ENCODE measurements around the gene CMIP.
A peak's percentile ranks its signal among the peaks of the same experiment; 100 is the strongest.

Gene CMIP

DNA sequence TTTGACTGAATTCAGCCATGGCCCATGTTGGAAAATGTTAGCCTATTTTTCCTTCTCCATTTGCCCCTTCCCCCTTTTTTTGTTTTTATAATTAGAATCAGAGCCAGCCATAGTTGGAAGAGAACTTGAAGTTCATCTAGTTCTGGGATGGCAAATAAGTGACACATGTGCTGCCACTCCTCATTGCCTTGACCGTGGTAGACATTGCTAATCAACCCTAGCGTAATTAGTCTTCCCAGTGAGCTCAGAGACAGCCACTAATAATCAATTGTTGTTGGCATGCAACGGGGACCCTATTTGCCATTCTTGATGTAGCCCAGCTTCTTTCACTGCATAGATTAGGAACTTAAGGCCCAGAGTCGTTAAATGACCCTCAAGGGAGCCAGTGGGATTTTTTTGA lies 16.6 kb downstream of the CMIP start:
- peaks cover 16% of the 10 kb centered on the region for H3K4me1 Mint-ChIP-seq
- H3K4me3 Mint-ChIP-seq = no peak overlapping the region

DNA sequence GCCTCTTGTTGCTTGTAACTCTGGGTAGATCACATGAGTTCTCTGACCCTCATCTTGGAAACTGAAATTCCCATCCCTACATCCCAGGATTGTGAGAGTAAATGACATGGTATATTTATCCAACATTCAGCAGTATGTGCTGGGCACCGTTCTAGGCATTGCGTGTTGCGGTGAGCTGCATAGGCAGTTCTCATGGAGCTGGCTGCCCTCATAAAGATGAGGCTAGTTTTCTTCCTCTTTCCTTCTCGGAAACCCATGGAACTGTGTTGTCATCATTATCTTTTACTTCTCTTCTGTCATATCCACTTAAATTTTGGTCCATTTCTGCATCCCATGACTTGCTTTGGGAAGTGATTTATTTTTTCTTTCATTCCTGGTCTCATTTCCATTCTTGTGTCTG lies 17.2 kb downstream of the CMIP start:
- TF ChIP-seq, protein P1, sequence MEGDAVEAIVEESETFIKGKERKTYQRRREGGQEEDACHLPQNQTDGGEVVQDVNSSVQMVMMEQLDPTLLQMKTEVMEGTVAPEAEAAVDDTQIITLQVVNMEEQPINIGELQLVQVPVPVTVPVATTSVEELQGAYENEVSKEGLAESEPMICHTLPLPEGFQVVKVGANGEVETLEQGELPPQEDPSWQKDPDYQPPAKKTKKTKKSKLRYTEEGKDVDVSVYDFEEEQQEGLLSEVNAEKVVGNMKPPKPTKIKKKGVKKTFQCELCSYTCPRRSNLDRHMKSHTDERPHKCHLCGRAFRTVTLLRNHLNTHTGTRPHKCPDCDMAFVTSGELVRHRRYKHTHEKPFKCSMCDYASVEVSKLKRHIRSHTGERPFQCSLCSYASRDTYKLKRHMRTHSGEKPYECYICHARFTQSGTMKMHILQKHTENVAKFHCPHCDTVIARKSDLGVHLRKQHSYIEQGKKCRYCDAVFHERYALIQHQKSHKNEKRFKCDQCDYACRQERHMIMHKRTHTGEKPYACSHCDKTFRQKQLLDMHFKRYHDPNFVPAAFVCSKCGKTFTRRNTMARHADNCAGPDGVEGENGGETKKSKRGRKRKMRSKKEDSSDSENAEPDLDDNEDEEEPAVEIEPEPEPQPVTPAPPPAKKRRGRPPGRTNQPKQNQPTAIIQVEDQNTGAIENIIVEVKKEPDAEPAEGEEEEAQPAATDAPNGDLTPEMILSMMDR (IDR thresholded peaks at IDR 0.05; ENCODE audit: unreplicated experiment in 3 of 3) = no peak
- H3K27ac Mint-ChIP-seq = no peak overlapping the region

More for the DNA sequence above, 16.6 kb downstream of the CMIP start:
- Mint-ChIP-seq H3K27ac (no peak overlapping the region), H3K9me3 (no peaks in the 10 kb centered on the region), H3K36me3 (ENCODE audit: low read depth) (peaks cover 25% of the 10 kb centered on the region), H3K27me3 (ENCODE audit: low read depth) (no peaks in the 10 kb centered on the region)
- TF ChIP-seq, protein P1 (IDR thresholded peaks at IDR 0.05; ENCODE audit: unreplicated experiment in 3 of 3) = no peak

DNA sequence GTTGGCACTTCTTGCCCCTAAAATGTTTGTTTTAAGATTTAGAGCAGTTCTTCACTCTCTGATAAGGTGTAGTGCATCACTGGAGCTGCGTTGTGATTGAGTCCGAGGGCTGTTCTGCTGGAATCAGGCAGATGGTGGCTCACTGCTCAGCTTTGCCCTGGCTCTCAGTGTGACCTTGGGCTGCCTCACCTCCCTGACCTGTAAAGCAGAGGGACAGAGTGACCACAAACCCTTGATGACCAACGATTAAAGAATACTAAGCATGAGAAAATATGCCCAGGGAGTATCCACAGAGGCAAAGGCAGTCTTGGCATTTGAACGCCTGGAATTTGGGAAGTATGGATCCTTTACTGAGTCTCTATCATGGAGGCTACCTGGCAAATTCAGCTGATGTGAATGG lies 18.1 kb downstream of the CMIP start:
- no peak overlapping the region for H3K4me3 Mint-ChIP-seq
- no peaks in the 10 kb centered on the region for H3K27me3 Mint-ChIP-seq (ENCODE audit: low read depth)
- H3K27ac Mint-ChIP-seq = no peak overlapping the region
- peaks cover 17% of the 10 kb centered on the region for H3K36me3 Mint-ChIP-seq (ENCODE audit: low read depth)
- no peaks in the 10 kb centered on the region for H3K9me3 Mint-ChIP-seq
- TF ChIP-seq, protein P1 (IDR thresholded peaks at IDR 0.05; ENCODE audit: unreplicated experiment in 3 of 3) = no peak
- H3K4me1 Mint-ChIP-seq = peaks cover 9% of the 10 kb centered on the region

More for the DNA sequence above, 17.2 kb downstream of the CMIP start:
- Mint-ChIP-seq H3K4me3 (no peak overlapping the region), H3K36me3 (ENCODE audit: low read depth) (peaks cover 22% of the 10 kb centered on the region), H3K9me3 (no peaks in the 10 kb centered on the region), H3K27me3 (ENCODE audit: low read depth) (no peaks in the 10 kb centered on the region), H3K4me1 (peaks cover 16% of the 10 kb centered on the region)

DNA sequence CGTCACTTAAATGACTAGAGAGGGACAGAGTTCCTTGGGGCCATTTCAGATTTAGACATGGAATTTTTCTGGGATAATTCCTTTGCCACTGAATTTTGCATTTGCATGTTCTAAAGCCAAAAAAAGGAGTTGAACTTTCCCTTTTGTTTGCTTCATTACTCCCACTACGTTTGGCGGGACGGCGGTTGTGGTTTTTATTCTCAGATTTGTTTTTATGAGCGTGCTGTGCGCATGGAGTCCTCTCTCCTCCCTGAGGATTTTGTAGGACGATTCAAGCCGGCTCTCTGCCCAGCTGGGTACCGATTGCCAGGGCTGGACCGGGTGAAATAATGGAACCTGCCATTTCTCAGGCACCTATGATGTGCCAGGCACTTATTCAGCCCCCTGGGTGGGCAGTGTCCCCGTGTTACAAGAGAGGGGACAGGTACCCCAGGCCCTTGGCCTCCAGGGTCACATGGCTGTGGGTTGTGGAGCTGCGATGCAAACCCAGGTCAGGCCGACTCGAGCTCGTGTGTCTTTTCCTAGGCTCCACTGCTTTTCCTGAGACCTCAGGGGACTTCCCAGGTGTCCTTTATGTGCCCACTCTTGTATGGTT lies 18.8 kb downstream of the CMIP start:
- Mint-ChIP-seq H3K27me3 (ENCODE audit: low read depth) (no peaks in the 10 kb centered on the region), H3K9me3 (no peaks in the 10 kb centered on the region), H3K4me3 (no peak overlapping the region), H3K36me3 (ENCODE audit: low read depth) (peaks cover 17% of the 10 kb centered on the region), H3K27ac (no peak overlapping the region), H3K4me1 (peaks cover 6% of the 10 kb centered on the region)
- TF ChIP-seq, protein P1 (IDR thresholded peaks at IDR 0.05; ENCODE audit: unreplicated experiment in 3 of 3) = no peak

DNA sequence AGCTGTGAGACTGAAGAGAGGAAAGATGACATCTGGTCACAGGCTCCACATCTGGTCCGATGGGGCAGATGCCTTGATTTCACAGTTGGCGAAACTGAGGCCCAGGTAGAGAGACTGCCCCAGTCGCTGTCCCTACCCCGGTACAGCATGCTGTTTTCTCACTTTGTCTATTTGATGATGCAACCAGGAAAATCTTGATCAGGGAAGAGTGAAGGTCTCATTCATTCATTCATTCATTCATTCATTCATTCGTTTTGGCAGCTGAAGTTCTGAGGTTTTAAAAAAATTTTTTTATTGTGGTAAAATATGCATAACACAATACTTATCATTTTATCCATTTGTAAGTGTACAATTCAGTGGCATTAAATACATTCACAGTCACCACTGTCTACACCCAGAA lies 19.7 kb downstream of the CMIP start:
- H3K9me3 Mint-ChIP-seq = no peaks in the 10 kb centered on the region
- H3K36me3 Mint-ChIP-seq (ENCODE audit: low read depth) = peaks cover 10% of the 10 kb centered on the region
- H3K27ac Mint-ChIP-seq = no peak overlapping the region
- no peaks in the 10 kb centered on the region for H3K4me1 Mint-ChIP-seq
- no peak overlapping the region for H3K4me3 Mint-ChIP-seq
- H3K27me3 Mint-ChIP-seq (ENCODE audit: low read depth) = no peaks in the 10 kb centered on the region
- TF ChIP-seq, protein P1 (IDR thresholded peaks at IDR 0.05; ENCODE audit: unreplicated experiment in 3 of 3) = no peak

DNA sequence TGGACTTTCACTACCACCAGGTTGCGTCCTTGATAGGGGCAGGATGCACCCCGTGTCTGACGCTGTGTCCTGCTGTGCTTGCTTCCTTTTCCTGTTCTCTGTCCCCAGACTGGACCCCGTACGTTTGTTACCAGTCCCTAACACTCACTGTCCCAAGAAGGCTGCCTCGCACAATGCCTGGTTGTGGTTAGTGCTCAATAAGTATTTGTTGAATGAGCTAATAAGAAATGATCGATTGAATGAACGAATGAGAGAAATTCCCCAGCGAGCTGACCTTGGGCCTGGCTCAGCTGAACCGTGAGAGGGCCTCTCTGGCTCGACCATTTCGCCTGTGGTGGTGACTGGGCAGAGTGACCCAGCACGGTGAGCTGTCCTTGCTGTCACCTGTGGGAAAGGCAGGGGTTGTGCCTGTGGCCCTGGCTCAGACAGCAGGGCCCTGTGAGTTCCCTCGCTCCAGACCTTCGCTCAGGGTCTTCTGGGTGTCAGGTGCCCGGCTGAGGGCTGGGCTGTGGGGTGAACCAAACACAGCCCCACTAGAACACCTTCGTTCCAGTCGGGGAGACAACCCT lies 20.9 kb downstream of the CMIP start:
- TF ChIP-seq, protein P1 (IDR thresholded peaks at IDR 0.05; ENCODE audit: unreplicated experiment in 3 of 3) = no peak
- peaks cover 12% of the 10 kb centered on the region for H3K4me1 Mint-ChIP-seq
- H3K27me3 Mint-ChIP-seq (ENCODE audit: low read depth) = no peaks in the 10 kb centered on the region
- no peak overlapping the region for H3K4me3 Mint-ChIP-seq
- H3K27ac Mint-ChIP-seq = peak overlapping the region in 1 of 3 experiments; percentile 41
- peaks cover 9% of the 10 kb centered on the region for H3K36me3 Mint-ChIP-seq (ENCODE audit: low read depth)
- H3K9me3 Mint-ChIP-seq = no peaks in the 10 kb centered on the region
